ENCODE measurements around the gene KCNQ4.

KCNQ4 gene

DNA sequence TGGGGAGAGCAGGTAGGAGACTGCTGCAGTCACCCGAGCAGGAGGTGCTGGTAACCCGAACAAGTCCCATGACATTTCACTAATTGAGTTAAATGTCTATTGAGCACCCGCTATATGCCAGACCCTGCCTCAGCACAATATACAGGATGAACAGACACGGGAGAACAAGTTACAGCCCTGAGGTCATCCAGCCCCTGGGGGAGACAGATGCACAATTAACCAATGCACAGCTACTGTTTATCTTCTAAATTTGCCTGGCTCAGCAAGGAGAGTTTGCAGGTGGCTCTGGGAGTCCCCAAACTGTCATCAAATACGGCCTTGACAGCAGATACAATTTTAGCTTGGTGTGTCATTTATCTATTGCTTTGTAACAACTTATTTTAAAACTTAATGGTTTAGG is 60.5 kb downstream of the KCNQ4 start:
- DNase-seq = no peak

DNA sequence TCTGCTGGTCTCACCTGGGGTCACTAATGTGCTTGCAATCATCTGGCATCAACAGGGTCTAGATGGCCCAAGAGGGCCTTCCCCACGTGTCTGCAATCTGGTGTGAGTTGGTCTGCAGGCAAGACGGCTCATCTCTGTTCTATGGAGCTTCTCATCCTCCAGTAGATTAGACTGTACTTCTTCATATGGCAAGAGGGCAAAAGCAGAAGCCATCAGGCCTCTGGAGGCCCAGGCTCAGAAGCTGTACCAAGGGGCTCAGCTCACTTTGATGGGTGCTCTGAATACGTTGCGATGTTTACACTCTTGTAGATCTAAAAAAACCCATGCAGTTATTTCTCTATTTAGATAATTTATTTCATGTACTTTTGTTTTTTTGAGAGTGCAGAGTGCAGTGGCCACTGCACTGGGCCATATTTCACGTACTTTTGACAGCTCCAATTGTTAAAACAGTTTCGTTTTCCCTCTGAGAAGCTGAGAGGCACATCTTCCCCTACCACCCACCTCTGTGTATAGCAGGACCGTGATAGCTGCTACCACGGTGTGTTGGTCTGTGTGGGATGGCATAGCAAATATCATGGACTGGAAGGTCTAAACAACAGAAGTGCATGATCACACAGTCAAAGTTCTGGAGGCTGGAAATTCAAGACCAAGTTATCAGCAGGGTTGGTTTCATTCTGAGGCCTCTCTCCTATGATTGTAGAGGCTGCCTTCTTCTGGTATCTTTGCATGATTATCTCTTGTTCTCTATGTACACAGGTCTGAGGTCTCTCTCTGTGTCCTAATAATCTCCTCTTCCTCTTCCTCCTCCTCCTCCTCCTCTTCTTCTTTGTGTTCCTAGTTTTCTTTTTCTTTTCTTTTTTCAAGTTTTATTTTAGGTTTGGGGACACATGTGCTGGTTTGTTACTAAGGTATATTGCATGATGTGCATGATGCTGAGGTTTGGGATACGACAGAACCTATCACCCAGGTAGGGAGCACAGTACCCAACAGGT is 61.6 kb downstream of the KCNQ4 start:
- DNase-seq = no peak

DNA sequence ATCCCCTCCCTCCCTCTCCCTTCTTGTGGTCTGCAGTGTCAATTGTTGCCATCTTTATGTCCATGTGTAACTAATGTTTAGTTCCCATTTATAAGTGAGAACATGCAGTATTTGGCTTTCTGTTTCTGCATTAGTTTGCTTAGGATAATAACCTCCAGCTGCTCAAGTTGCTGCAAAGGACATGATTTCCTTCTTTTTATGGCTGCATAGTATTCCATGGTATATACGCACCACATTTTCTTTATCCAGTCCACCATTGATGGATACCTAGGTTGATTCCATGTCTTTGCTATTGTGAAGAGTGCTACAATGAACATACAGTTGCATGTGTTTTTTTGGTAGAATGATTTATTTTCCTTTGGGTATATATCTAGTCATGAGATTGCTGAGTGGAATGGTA is 62.3 kb downstream of the KCNQ4 start:
- no peak for DNase-seq

DNA sequence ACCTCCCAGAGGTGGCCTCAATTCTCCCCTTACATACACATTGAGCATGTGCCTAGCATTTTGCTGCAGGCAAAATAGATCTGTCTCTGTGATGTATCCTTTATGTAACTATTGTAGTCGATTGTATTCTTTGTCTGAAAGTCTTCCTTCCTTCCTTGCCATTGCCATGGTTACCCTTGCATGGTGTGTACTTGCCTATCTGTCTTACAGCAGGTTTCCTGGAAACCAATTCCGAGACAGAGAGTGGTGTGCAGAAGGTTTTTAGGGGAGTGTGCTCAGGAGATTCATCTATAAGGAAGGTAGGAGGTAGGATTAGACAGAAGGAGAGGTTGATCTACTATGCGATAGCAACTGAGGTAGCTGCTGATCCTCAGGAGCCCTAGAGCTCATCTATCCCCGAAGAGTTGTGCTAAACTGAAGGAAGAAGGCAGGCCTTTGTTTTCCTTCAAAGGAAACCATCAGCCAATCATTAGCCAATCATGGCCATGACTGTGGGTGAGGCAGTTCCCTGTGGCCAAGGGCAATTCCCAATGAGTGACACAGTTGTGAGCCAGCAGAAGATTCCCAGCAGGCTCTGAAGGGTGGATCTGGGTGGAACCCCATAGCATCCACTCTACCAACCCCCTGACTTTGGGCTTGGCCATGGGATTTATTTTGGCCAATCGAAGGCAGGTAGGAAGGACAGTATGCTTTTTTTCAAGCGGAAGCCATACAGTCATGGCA is 63.6 kb downstream of the KCNQ4 start:
- DNase-seq = no peak

DNA sequence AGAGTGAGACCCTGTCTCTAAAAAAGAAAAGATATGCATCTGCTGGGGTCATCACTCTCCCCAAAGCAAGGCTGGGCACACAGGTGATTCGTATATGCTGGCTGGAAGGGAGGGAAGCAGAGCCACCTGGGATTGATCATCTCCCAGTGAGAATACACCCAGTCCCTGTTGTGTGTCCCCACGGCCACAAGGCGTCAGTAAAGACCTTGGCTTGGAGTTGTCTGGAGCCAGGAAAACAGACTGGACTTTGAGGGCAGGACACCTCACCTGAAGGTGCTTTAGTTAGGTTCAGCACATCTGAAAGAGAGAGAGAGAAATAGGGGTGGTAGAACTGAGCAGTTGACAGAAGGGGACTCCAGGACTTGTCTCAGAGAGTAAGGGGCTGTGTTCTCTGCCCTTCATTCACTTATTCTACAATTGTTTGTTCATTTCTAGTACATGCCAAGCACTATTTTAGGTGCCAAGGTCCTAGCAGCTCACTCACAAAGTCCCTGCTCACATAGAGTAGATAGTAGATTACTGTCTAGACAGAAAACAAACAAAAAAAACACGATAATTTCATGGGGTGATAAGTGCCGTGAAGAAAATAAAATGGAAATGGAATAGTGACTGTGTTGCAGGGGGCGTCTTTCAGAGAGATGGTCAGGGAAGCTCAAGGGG is 65.1 kb downstream of the KCNQ4 start:
- no peak for DNase-seq

DNA sequence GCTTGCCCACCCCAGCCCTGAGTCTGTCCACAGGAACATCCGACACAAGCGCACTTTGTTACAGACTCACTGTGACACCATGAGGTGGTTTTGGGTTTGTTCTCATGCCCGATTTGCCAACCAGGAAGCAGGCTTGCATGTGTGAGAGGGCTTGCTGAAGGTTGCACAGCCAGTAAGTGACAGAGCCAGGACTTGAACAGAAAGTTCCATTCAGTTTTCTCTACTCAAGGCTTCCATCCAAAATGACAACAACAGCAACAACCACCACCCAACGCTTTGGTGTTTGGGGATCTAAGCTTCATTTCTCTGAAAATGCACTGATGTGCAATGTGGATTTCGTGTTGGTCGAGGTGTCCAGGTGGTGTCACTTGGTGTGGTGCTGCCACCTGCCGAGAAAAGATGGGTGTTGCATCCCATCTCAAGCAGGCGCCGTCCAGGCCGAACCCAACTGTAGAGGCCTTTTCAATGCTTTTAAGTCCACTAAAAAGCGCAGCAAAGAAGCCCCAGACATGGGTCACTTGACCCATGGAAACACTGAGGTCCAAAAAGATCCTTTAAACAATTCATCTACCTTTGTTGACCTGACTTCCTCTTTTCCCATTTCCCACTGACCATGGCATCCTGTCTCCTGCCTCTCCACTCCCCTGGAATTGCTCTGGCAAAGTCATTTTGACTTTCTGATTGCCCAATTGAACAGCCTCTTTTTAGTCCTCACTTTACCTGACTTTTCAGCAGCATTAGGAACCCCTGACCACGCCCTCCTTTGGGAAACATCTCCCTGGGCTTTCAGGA is 66.4 kb downstream of the KCNQ4 start:
- peak; percentile 81 for DNase-seq

DNA sequence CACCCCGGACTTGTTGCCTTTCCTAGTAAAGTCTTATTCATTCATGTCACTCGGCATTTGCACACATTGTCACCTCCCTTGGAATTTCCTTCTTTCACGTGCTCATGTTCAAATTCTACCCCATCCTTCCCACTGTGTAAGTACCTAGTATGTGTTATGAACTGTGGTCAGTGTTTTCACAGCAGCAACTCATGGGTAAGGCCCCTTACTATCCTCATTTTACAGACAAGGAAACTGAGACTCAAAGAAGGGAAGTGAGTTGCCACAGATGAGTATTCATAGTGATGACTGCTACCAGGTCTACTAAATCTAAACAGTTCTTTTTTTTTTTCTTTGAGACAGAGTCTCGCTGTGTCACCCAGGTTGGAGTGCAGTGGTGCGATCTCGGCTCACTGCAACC is 68.1 kb downstream of the KCNQ4 start:
- no peak for DNase-seq

DNA sequence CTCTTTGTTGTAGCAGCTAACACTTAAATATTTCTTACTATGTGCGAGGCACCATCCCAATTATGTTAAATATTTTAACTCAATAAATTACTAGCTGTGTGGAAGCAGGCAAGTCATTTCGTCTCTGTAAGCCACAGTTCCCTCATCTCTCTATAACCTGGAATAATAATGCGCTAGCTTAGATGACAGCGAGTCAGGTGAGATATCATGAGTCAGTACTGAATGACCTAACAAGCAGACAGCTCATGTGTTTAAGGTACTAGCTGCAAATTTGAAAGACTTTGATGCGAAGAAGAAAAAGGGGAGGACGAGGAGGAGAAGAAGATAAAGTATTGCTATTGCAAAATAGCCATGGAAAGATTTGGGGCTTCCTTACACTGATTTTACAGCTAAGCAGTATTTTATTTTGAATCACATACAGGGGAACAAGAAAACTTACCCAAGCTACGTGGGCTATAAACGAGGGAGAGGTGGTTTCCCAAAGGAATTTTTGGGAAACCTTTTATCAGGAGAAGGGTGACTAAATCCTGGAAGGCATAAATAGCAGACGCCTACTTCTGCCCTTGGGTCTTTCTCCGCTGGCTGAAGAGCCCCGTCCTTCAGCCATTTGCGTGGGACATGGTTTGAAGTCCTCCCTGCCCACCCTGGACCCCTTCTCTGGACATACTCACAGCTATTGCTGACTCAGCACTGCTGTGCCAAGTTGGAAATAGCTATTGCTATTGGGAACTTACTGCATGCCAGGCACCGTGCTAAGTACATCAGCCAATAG is 69.7 kb downstream of the KCNQ4 start:
- DNase-seq = no peak

DNA sequence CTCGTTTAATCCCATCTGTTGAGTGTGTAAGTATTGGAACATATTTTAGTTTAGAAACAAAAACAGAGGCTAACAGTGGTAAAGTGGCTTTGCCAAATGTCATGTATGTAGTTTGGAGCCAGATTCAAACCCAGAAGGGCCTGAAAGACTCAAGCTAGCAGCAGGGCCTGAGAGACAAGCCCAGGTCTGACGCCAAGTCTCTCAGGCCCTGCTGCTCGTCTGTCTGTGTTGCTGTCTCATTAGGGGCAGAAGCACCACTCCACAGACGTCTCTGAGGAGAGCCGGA is 70.2 kb downstream of the KCNQ4 start:
- no peak for DNase-seq

DNA sequence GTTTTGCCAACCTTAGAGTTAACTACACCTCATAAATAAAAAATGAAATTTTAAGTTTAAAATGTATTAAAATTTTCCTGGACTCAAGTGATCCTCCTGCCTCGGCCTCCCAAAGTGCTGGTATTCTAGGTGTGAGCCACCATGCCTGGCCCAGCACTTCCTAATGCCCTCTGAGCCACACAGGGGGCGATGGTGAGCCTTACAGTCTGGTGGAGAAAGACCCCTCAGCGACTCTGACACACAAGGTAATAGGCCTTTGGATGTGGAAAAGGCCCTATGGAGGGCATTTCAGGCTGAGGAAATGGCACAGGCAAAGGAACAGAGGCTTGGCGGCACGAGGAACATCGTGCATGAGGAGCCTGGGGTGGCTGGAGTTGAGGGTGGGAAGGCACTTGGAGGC is 71.9 kb downstream of the KCNQ4 start:
- peak; percentile 17 for DNase-seq

DNA sequence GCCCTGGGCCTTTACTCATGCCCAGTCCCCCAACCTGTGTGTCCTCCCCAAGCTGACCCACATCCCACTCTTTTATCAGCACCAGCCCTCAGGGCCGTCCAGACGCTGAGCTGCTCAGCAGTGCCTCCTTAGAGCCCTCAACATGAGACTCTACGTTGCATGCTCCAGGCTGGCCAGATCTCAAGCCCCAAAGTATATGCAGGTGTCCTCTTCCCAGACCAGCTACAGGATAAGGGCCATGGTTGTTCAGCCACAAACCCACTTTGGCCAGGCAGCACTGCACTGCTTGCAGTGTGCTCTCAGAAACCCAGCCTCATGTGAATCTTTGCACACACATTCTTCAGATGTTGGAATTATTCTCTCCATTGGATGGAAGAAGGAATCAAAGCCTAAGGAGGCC is 72.5 kb downstream of the KCNQ4 start:
- DNase-seq = no peak

DNA sequence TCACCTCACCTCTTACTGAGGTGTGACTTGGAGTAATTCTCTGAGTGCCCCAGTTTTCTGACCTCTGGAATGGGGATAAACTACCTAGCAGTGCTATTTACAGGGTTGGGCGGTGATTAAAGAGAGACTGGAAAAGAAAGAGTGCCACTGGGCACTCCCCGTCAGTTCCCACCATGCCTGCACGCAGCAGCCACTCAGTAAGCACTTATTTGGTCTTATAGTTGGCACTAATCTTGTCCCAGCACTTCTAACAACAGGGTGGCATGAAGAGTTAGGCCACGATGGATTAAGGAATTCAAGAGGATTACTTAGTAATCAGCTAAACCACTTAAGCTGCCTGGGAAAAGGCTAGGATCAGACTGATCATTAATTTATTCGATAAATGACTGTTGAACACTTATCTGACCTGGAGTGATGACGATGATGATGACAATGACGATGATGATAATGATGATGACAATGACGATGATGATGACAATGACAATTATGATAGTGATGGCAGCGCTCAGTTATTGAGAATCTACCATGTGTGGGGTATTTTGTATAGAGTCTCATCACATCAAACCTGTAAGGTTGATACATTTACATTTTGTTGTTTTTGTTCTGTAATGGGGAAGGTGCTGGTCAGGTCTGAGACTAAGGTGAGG is 73.2 kb downstream of the KCNQ4 start:
- no peak for DNase-seq

DNA sequence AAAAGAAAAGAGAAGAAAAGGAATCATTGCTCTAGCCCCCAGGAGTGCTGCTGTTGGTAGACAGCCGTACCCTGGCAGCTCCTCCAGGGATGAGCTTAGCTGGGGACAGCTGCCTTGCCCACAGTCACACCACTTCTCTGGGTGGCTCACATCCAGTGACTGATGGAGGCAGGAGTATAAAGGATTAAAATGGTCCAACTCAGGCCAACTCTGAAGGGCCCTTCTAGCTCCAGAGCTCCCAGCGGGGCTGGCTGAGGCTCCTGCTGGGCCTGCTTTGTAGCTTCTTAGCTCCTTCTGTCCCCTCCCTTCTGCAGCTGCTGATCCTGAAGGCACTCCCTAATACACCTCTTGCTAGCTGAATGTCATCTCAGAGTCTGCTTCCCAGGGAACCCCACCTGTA is 74.2 kb downstream of the KCNQ4 start:
- no peak for DNase-seq

DNA sequence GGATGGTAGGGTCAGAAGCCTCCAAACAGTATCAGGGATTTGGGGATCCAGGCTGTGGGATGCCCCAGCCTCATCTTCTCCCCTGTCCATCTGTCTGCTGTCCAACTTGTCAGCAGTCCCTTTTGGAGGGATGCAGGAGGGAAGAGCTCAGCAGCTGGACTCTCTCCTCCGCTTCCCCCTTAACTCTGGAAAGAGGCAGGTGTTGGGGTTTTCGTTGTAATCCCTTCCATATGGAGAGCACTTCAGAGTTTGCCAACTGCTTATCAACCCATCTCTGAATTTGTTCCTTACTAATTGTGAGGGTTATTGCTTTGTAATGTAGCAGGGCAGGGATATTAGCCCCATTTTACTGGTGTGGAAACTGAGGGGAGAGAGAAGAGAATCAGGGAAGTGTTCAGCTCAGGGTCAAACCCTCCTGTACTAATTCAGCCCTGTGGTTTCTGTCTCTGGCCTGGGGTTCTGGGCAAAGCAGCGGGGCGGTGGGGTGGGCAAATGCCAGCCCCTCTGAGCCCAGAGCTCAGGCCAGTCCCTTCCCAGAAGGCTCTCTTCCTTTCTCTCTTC is 75.3 kb downstream of the KCNQ4 start:
- DNase-seq = no peak

DNA sequence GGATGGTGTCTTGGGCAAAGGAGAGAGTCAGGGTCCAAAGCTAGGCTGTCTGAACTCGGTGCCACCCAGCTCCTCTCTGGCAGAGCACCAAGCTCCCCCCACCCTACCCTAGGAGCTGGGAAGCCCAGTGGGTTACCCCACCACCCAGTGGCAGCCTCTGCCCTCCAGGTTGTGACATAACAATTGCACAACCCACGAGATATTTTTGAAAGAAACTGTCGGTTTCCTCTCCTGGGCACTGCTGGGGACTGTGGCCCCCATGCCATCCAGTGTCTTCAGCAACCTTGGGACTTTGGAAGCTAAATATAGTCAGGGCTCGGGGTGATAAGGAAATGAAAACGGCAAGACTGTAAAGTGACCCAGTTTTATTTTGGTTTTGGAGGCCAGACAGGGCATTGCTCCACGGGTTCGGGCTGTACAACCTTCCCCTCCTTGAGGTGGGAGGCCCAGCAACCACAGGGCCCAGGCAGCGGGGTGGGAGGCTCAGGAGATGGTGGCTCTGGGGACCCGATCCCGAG is 77.2 kb downstream of the KCNQ4 start:
- no peak for DNase-seq

DNA sequence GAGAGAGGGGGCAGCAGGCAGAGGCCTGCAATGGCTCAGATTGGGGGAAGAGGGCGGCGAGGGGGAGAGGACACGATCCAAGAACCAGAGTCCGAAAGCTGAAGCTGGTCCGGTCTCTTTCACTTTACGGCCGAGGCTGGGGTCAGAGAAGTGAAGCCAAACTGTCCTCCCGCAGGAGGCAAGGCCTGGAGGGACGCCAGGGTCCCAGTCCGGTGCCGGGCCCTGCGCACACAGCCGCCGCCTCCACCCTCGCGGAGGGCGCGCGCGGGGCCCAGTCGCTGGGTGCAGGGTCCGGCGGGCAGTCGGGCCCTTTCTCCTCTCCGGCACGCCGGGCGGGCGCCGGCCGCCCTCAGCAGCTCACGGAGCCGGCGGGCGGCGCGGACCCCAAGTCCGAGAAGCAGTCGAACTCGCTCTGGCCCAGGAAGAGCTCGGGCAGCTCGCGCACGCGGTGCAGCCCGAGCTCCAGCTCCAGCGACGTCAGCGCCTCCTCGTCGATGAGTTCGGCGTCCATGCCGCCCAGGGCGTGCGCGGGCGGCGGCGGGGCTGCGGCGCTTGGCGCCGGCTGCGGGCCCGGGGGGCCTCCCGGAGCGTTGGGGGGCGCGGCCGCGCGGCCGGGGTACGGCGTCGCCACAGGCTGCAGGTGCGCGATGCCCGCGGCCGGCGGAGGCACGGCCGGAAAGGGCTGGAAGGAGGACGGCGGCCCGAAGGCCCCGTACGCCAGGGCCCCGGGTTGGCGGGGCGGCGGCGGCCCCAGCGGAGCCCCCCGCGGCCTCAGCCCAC is 77.8 kb downstream of the KCNQ4 start:
- peak; percentile 33 for DNase-seq

DNA sequence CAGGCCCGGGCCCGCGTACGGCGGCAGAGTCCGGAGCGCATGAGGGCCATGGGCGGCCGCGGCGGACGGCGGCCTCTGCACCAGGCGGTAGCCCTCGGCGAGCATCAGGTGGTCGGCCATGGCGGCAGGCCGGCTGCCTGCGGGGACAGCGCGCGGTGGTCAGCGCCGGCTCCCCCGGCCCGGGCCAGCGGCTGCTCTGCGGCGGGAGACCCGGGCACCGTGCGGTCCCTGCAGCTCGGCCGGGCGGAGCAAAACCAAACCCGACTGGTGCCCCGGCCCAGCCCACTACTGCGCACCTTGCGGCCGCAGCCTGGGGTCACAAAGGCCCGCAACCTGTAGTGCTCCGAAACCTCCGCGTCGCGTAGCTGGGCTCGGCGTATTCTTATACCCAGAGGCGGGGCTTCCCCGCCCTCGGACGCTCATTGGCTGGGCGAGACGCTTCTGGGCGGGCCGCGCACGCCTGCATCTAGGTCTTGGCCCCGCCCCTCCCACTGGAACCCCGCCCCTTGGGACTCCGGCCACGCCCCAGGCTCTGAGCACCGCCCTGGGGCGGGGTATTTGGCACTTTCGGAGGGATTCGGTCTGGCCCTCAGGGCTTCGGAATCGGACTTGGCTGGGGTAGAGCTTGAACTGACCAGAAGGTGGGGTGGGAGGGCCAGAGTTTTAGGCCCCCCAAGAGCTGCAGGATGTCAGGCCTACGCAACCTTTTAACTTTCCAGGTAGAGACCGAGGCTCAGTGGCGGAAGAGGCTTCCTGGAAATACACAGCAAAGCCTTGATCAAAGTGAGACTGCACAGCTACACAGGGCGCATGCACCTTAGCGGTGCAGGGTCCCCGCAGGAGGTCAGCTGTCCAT is 78.6 kb downstream of the KCNQ4 start, which contains the start of gene CITED4:
CITED4 (minus strand) TSS at position 356 of the 856 bp plus-strand sequence; CDS start at position 120, 236 bp downstream.
- DNase-seq = peak; percentile 97

DNA sequence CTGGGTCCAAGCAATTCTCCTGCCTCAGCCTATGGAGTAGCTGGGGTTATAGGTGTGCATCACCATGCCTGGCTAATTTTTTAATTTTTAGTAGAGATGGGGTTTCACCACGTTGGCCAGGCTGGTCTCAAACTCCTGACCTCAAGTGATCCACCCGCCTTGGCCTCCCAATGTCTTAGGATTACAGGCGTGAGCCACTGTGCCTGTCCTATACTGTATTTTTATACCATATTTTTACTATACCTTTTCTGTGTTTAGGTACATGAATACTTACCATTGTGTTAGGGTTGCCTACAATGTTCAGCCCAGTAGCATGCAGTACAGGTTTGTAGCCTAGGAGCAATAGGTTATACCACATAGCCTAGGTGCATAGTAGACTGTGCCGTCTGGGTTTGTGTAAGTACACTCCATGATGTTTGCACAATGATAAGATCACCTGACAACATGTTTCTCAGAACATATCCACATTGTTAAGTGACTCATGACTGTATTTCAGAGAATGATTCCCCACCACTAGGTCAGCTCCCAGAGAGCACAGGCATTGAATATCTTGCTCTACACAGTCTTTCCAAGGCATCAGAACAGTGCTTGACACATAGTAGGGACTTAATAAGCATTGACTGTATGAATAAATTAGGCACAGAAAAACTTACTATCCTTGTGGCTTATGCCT is 84.6 kb downstream of the KCNQ4 start:
- no peak for DNase-seq

Data from CD4-positive, alpha-beta T cell treated with Interleukin-21 for 1 hour (primary cell).